Smooth muscle cell (in vitro differentiated cells): ENCODE results near the gene PCDH9. TPM values are rescaled to one million over a fixed set of nuclear protein-coding genes. Genes with fewer than 3 reads are reported as not detected.

ENCODE experiments used
- DNase-seq: peaks from one replicate; lab custom pipeline; 2025; ENCODE audit not compliant: unreplicated experiment; lab: John Stamatoyannopoulos, UW
- H2AFZ ChIP-seq: fragments of 200-600 bp; sonication (generic); 2 replicates; pipeline ENCODE4 v1.6.0; 2016; ENCODE audit warnings: antibody characterized with exemption, low read depth, mild to moderate bottlenecking
- H3F3A ChIP-seq: fragments of 200-600 bp; sonication (generic); 2 replicates; pipeline ENCODE4 v1.6.0; 2017; ENCODE audit warnings: antibody characterized with exemption, low read depth
- H3K27ac ChIP-seq: fragments of 200-600 bp; sonication (generic); 2 replicates; pipeline ENCODE4 v1.5.1; 2016; ENCODE audit warnings: low read depth, mild to moderate bottlenecking
- H3K27me3 ChIP-seq: fragments of 200-600 bp; sonication (generic); 2 replicates; pipeline ENCODE4 v1.6.1; 2016; ENCODE audit warnings: low read depth, mild to moderate bottlenecking
- H3K36me3 ChIP-seq: fragments of 200-600 bp; sonication (generic); 2 replicates; pipeline ENCODE4 v1.5.1; 2016; ENCODE audit warnings: low read depth
- H3K4me1 ChIP-seq: fragments of 200-600 bp; sonication (generic); 2 replicates; pipeline ENCODE4 v1.5.1; 2016; ENCODE audit warnings: low read depth
- H3K4me2 ChIP-seq: fragments of 200-600 bp; sonication (generic); 2 replicates; pipeline ENCODE4 v1.6.0; 2016; ENCODE audit warnings: mild to moderate bottlenecking
- H3K4me3 ChIP-seq: fragments of 200-600 bp; sonication (generic); 2 replicates; pipeline ENCODE4 v1.5.1; 2016; ENCODE audit warnings: mild to moderate bottlenecking
- H3K79me2 ChIP-seq: fragments of 200-600 bp; sonication (generic); 2 replicates; pipeline ENCODE4 v1.6.0; 2016; ENCODE audit warnings: low read depth, mild to moderate bottlenecking
- H3K9ac ChIP-seq: fragments of 200-600 bp; sonication (generic); 2 replicates; pipeline ENCODE4 v1.6.0; 2016; ENCODE audit warnings: low read depth
- H3K9me3 ChIP-seq: fragments of 200-600 bp; sonication (generic); replicated peaks from 2 replicates; pipeline ENCODE4 v1.5.1; 2016; ENCODE audit warnings: low read depth
- H4K20me1 ChIP-seq: fragments of 200-600 bp; sonication (generic); 2 replicates; pipeline ENCODE4 v1.6.0; 2016; ENCODE audit warnings: low read depth
- WGBS: methylation state at CpG from one replicate; pipeline ENCODE4 v1.1.7; 2016; ENCODE audit warnings: low lambda C conversion rate; 5-methylcytosine and 5-hydroxymethylcytosine counted together
- polyA plus RNA-seq: library from polyadenylated mRNA; unstranded; fragments of >200 nt; fragmentation: Nextera tagmentation; extraction: Ambion mirVana; gene quantifications from 2 replicates; pipeline ENCODE4 v1.2.1, GENCODE V29; 2016
- total RNA-seq: library from RNA; depleted of rRNA; stranded (reverse); fragments of >200 nt; gene quantifications from 2 replicates; pipeline ENCODE4 v1.2.3, GENCODE V29; 2014
- TF ChIP-seq, protein P1 (sequence below): fragments of 200-600 bp; sonication (generic); IDR thresholded peaks from 2 replicates; pipeline ENCODE4 v1.5.1; 2017; ENCODE audit warnings: borderline replicate concordance, mild to moderate bottlenecking, antibody characterized with exemption; ENCODE audit not compliant: insufficient read depth, poor library complexity, severe bottlenecking

The PCDH9 gene
- total and polyA plus RNA-seq, 2 experiments from 2014 or later, result 0.65 to 1.9 TPM

DNA sequence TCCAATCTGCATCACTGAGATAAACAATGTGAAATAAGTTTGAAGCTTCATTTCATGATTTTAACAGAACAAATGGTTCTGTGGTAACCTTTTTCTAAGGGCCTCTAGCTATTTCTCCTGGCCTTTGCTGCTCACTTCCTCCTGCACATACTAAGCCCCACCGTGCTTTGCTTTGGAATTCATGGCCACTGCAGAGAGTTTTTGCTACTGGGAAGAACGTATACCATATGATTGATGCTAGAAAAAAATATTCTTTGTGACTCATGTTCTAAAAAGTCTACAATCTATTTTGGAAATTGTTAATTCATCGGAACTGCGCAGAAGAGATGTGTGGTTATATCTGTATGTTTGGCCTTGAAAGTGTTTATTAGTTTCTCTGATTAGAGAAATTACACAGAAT is 747.3 kb downstream of the PCDH9 start:
- no peaks in the 10 kb centered on the region for H3F3A ChIP-seq
- H3K4me3 ChIP-seq, result no peak overlapping the region
- no peaks in the 10 kb centered on the region for H3K9me3 ChIP-seq
- DNase-seq, result no peak
- H3K4me1 ChIP-seq, result no peaks in the 10 kb centered on the region
- H4K20me1 ChIP-seq, result no peaks in the 10 kb centered on the region
- H3K4me2 ChIP-seq, result no peak overlapping the region
- no peaks in the 10 kb centered on the region for H3K36me3 ChIP-seq
- TF ChIP-seq, protein P1, sequence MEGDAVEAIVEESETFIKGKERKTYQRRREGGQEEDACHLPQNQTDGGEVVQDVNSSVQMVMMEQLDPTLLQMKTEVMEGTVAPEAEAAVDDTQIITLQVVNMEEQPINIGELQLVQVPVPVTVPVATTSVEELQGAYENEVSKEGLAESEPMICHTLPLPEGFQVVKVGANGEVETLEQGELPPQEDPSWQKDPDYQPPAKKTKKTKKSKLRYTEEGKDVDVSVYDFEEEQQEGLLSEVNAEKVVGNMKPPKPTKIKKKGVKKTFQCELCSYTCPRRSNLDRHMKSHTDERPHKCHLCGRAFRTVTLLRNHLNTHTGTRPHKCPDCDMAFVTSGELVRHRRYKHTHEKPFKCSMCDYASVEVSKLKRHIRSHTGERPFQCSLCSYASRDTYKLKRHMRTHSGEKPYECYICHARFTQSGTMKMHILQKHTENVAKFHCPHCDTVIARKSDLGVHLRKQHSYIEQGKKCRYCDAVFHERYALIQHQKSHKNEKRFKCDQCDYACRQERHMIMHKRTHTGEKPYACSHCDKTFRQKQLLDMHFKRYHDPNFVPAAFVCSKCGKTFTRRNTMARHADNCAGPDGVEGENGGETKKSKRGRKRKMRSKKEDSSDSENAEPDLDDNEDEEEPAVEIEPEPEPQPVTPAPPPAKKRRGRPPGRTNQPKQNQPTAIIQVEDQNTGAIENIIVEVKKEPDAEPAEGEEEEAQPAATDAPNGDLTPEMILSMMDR, result no peak
- no peak overlapping the region for H3K9ac ChIP-seq
- no peaks in the 10 kb centered on the region for H3K27me3 ChIP-seq
- no peak overlapping the region for H3K27ac ChIP-seq
- WGBS, result 64% methylated on average over 4 of the region's 4 CpGs
- no peak overlapping the region for H2AFZ ChIP-seq
- no peaks in the 10 kb centered on the region for H3K79me2 ChIP-seq

DNA sequence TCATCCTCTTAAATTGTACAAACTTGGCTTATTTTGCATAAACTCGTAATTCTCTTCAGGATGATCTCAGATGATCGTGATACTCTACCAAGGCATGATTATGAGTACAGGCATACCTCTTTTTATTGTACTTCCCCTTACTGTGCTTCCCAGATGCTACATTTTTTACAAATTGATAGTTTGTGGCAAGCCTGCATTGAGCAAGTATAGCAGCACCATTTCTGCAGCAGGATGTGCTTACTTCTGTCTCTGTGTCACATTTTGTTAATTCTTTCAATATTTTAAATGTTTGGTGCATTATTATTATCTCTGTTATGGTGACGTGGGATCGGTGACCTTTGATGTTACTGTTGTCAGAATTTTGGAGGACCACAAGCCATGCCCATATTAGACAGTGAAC is 752.3 kb downstream of the PCDH9 start:
- no peak overlapping the region for H3K9ac ChIP-seq

DNA sequence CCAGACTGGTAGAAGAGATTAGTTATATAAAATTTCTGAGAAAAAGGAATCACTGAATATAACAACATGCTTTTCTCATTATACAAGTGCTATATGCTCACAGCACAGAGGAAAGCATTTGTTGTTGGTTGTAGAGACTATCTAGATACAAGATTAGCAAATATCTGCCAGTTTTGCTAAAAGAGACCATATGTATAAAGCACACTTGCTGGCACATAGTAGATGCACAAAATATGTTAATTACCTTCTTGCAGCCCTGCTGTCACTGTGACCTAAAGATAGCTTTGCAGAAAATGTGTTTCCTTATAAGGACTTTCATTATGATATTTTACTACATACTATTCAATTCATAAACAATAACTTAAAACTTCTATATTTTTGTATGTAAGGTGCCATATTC is 755.1 kb downstream of the PCDH9 start:
- H3K27me3 ChIP-seq, result no peaks in the 10 kb centered on the region
- H3K4me1 ChIP-seq, result no peaks in the 10 kb centered on the region
- no peaks in the 10 kb centered on the region for H4K20me1 ChIP-seq
- H3K4me2 ChIP-seq, result no peak overlapping the region
- no peaks in the 10 kb centered on the region for H3F3A ChIP-seq
- no peaks in the 10 kb centered on the region for H3K9me3 ChIP-seq
- H3K4me3 ChIP-seq, result no peak overlapping the region
- no peak for DNase-seq
- TF ChIP-seq, protein P1, result no peak
- no peaks in the 10 kb centered on the region for H3K36me3 ChIP-seq
- H2AFZ ChIP-seq, result no peak overlapping the region
- H3K79me2 ChIP-seq, result no peaks in the 10 kb centered on the region
- H3K9ac ChIP-seq, result no peak overlapping the region
- H3K27ac ChIP-seq, result no peak overlapping the region

More for the DNA sequence above, 752.3 kb downstream of the PCDH9 start:
- H4K20me1 ChIP-seq, result no peaks in the 10 kb centered on the region
- H3F3A ChIP-seq, result no peaks in the 10 kb centered on the region
- no peak overlapping the region for H3K27ac ChIP-seq
- no peaks in the 10 kb centered on the region for H3K9me3 ChIP-seq
- H3K4me3 ChIP-seq, result no peak overlapping the region
- H3K79me2 ChIP-seq, result no peaks in the 10 kb centered on the region
- H3K36me3 ChIP-seq, result no peaks in the 10 kb centered on the region
- TF ChIP-seq, protein P1, result no peak
- DNase-seq, result no peak
- H3K4me1 ChIP-seq, result no peaks in the 10 kb centered on the region
- no peaks in the 10 kb centered on the region for H3K27me3 ChIP-seq
- H2AFZ ChIP-seq, result no peak overlapping the region
- 80% methylated on average over 4 of the region's 4 CpGs for WGBS
- H3K4me2 ChIP-seq, result no peak overlapping the region

DNA sequence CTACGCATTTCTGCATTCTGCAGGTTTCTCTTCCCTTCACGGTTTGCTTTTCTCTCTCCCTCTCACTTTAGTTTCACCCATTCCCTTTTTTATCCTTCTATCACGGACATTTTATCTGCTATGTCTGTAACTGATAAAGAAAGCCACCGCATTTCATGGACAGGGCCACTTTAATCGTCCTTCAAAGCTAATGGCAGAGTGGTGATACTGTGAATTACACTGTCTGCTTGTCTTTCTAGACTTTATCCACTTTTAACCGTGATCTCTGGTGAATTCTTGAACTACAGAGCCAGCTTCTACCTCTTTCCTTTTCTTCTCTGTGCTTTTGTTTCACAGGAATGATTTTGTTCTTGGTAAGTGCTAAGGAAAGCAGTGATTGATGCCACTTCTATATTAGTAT is 760.4 kb downstream of the PCDH9 start:
- no peaks in the 10 kb centered on the region for H3K79me2 ChIP-seq
- H4K20me1 ChIP-seq, result no peaks in the 10 kb centered on the region
- no peaks in the 10 kb centered on the region for H3K4me1 ChIP-seq
- no peak overlapping the region for H2AFZ ChIP-seq
- H3K27ac ChIP-seq, result no peak overlapping the region
- no peaks in the 10 kb centered on the region for H3K27me3 ChIP-seq
- H3K4me3 ChIP-seq, result no peak overlapping the region
- no peak for DNase-seq
- 43% methylated on average over 6 of the region's 6 CpGs for WGBS
- H3K4me2 ChIP-seq, result no peak overlapping the region
- no peaks in the 10 kb centered on the region for H3K36me3 ChIP-seq
- no peaks in the 10 kb centered on the region for H3F3A ChIP-seq
- H3K9ac ChIP-seq, result no peak overlapping the region
- no peaks in the 10 kb centered on the region for H3K9me3 ChIP-seq
- TF ChIP-seq, protein P1, result no peak
